Stimulated activated CD4-positive, alpha-beta T cell treated with anti-CD3 and anti-CD28 coated beads, Interleukin-12 subunit alpha, Interleukin-12 subunit beta, amount 100 ng/mL, for 24 hours (primary cell): ENCODE data around the gene SPC25.
"Not testable (repeated sequence)": the region's sequence is repeated elsewhere in the genome, so short reads cannot be mapped to it uniquely, and the experiment has no call there.

Experiments
- DNase-seq, 2 experiments: peaks; one replicate each; pipeline ENCODE4 v3.0.0-alpha.2; 2020; ENCODE audit warnings: low read depth in 2 of 2

Gene SPC25, protein sequence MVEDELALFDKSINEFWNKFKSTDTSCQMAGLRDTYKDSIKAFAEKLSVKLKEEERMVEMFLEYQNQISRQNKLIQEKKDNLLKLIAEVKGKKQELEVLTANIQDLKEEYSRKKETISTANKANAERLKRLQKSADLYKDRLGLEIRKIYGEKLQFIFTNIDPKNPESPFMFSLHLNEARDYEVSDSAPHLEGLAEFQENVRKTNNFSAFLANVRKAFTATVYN

DNA sequence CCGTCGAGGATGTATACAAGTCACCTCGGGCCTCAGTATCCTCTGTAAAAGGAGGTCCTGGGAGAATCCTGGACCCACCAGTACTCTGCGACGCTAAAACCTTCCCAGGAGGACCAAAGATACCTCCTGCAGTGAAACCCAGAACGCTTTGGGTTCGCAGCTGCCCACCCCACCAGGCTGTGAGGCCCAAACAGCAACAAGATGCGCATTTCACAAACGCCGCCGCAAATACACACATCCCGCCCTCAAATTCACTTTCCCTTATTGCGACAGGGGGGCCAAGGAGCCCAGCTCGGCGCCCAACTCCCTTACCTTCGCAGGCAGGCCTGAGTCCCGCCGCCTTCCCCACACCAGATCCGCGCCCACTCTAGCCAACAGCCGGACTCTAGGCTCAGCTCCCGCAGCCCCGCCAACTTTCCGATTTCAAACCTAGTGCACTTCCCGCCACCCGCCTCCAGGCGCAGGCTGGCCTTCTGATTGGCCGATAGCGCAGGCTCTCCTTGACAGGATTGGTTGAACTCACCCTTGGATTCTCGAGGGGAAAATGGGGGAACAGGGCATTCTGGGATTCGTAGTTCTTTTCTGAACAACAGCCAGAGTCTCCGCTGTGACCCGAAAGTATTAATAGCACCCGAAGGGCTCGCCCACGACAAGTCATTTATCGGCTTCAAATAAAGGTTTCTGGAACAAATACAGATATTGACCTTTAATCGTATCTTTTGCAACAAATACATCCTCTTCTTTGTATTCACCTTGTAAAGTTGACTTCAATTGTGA, at the start of gene SPC25:
TSS of gene SPC25 (minus strand) at position 425 of the 777 bp plus-strand sequence. CDS start 911 bp downstream, outside the sequence.
- DNase-seq = peak; percentile 69 to 84

DNA sequence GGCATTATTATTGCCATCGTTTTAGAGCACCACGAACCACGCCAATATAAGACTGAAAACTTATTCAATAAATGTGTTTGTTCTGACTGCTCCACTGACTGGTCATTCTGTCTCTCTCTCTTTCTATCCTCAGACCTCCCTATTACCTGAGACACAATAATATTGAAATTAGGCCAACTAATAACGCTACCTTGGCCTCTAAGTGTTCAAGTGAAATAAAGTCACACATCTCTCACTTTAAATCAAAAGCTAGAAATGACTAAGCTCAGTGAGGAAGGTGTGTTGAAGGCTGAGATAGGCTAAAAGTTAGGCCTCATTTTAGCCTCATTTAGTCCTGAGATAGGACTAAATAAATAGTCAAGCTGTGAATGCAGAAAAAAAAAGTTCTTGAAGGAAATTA, 49.7 kb upstream of the SPC25 start:
- no peak for DNase-seq

DNA sequence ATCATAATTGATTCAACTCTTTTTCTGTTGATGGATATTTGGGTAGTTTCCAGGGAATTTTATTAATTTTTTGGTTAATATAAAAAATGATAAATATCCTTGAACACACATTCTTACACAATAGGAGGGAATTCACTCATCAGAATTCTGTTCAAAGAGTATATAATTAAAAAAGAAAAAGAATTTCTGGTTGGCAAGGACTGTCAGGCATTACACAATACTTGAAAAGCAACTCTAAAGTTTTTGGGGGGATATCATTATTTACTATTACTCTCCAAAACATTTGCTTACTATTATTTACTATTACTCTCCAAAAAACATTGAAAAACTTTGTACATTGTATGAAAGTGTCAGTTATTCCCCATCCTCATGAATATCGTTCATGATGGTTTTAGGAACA, 48.8 kb upstream of the SPC25 start:
- DNase-seq = no peak

DNA sequence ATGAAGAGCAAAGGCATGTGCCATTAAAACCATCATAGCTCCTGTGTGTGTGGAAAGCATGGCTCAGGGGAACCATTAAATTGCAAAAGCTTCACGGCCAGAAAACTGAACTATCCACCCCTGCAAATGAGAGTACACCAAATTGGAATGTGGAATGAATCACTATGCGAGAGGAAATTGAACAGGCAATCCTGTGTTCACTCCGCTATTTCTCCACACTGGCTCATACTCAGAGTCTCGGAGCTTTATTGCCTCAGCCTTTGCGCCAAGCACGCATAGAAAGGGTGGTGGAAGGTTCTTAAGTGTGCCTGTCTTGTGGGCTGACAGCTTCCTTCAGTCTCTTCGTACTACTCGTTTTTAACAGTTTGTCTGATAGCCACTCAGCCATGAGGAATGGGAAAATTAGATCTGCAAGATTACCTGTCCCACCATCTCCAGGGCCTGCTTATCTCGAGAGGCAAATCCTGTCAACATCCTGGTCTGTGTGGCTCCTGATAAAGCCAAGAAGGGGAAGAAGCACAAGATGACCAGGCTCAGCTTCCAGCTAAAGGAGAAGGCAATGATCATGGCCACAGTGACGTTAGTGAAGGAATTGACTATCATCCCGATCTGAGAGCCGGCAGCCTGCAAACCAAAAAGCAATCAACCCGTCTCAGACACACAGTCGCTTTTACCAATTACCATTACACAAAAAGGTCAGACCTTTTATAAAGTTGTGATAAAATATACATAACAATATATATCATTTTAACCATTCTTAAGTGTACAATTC, 45.8 kb upstream of the SPC25 start:
- no peak for DNase-seq

DNA sequence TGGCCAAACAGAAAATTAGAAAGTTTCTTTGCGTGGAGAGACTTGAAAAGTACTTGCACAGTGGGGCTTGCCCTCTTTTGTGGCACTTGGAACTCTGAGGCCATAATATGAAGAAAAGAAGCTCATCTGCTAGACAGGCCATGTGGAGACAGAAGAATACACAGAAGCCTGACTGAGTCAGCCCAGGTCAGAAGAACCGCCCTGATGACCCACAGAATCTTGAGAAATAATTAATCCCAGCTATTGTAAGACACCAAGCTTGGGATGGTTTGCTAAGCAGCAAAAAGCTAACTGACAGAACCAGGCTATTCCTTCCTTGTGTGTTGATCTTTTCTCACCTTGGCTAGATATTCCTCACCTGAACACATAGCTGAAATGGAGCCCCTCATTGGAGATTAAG, 44.6 kb upstream of the SPC25 start:
- DNase-seq = no peak

DNA sequence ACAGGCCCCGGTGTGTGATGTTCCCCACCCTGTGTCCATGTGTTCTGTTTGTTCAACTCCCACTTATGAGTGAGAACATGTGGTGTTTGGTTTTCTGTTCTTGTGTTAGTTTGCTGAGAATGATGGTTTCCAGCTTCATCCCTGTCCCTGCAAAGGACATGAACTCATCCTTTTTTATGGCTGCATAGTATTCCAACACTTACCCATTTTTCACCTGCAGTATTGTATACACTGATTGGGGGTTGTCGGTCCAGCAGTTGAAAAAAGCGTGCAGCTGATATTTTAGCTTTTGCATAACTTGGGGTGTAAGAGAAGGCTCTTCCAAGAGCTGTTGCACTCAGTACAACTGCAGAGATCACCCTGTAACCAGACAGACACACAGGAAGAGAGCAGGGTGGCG, 41.9 kb upstream of the SPC25 start:
- not testable (repeated sequence) for DNase-seq

DNA sequence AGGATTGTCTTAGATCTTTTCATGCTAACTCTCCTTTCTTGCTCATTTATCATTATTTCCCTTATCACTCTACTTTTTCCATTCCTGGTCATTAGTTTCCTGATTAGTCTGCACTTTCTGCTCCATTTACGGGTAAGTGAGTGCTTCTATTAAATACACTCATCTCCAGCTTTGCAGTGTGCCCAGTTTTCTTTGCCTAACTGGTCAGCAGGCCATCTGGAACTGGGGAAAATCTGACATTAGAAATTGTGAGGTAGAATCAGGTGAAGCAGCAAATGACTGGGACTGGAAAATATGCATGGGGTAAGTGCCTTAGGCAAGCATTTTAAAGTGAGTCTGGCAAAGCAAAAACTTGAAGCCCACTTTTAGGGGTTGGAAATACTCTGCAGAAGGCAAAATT, 40.0 kb upstream of the SPC25 start:
- DNase-seq = no peak

DNA sequence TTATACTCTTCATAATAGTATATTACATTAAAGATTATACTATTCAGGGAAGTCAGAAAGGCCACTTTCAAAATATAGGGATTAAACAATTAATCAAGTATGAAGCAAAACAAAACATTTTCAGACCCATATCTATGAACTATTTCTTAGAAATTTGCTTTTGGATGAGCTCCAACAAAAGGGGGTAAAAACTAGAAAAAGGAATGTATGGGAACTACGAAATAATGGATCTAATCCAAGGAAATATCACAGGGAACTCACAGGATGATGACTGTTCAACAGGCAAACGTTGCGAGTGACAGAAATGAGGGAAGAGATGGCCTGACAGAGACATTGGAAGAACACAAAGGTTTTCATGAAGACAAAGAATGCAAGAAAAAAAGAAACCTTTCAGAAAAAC, 38.8 kb upstream of the SPC25 start:
- no peak for DNase-seq

DNA sequence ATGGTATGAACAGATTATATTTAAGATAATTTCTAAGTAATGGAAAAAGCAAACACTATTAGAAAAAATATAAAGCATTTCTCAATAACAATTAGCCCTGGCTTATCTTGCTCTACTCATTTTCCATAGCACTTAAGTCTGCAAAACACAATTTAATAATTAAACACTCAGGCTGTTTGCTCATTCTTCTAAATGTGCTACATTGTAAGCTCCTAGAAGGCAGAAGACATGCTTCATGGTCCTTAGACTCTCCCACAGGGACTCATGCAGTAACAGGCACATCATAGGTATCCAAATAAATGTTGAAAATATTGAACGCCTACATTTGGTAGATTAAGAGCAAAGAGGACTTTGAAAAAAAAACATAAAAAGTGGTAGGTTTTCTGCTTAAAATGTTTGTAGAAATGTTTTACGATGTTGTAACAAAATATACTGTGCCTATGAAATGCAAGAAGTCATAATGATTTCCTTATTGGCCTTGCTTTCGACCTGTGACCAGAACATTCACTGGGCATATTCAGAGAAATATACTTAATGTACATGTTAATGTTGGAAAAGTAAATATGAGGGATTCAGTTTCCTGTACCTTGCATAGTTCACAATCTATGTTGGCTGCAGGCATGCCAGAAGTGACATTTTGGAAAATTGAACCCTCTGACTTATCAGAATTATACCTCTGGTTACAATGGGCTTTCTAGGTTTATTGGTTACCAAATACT, 38.0 kb upstream of the SPC25 start:
- no peak for DNase-seq

DNA sequence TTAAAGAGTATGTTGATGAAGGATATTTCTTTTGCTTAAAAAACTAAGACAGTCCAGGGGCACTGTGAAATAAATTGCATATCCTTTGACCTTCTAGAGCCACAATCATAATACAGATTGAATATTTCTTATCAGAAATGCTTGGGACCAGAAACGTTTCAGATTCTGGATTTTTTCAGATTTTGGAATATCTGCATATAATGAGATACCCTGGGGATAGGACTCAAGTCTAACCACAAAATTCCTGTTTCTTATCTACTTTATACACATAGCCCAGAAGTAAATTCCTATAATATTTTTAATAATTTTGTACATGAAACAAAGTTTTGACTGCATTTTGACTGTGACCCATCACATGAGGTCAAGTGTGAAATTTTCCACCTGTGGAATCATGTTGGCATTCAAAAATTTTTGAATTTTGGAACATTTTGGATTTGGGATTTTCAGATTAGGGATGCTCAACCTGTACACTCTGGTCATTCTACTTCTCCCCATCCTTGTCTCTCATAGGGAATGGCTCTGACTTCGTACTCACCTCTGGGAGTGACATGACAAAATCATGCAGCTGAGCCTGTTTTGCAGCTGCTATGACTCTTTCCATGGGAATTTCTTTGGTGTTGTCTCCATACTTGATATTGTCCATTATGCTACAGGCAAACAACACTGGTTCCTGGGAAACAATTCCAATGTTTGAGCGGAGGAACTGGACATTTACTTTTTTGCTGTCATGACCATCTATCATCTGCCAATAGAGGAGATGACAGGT, 36.6 kb upstream of the SPC25 start:
- no peak for DNase-seq

DNA sequence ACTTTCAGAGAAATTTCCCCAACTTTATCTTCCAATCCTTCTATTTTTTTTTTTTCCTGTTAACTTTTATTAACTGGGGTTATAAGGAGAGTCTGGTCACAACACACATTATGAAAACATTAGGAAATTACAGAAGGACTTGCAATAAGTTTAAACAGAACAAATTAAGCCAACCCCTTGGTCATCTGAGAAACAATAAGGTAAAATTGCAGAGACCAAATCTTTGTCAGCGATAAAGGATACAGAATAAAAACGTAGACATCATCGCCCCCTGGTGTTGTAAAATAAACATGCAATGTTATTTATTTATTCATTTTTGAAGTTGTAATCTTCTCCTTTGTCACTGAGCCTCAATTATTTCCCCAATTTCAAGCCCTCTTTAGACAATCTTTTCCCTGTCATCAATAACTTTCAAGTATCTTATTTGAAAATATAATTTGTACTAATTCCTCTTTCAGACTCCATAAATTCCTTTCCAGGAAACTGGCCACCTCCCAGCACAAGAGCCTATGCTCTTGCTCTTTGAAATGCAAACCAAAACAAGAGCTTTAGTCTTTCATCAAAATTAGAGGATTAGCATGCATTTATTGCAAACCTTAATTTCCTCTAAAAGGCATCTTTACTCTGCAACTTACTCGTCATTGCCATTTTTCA, 30.4 kb upstream of the SPC25 start:
- DNase-seq = no peak

DNA sequence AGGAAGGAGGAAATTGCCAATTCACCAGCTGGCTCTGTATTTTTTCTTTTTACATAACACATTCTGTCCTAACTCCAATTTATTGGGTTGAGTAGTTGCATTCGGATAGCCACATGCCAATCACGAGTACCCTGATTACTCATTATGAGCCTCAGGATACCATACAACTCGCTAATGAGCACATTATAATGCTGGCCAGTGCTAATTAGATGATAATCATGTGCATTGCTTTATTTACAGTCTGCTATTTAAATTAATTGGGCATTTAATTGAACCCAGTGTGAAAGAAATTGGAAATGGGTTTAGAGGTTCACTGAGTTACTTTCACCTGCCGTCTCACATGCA, 26.1 kb upstream of the SPC25 start:
- no peak for DNase-seq

DNA sequence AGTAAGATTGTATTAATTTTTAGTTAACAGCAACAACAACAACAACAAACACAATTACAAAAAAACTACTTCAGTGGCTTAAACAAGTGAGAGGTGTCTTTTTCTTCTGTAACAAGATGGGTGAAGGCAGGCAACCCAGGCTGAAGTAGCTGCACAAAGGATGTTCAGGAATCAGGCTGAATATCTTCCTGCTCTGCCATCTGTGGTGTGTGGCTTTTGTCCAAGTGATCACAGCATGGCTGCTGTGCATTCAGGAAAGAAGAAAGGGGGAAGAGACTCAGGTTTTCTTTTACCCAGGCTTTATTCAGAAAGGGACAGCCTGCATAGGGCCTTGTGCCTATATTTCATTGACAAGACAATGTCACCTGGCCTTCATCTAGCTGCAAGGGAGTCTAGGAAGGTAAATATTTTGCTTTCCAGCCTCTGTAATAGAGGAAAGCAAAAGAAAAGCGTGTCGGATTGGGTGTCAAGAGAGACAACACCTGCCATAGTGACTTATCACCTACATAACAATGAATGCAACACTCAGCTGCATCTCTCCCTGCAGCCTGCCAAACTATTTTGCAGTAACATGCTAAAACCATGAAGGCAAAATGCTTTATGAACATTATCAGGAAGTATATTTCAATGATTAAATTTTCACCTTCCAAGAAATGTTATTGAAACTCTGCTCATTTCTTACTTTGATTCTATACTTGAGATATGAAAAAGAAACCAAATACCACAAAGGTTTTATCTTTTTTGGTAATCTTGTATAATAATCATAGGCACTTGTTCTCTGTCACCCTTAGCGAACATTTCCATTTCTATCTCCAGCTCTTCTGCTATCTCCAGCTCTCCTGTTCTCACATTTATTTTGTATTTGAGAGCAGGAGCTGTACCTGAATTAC, 25.5 kb upstream of the SPC25 start:
- DNase-seq = no peak

DNA sequence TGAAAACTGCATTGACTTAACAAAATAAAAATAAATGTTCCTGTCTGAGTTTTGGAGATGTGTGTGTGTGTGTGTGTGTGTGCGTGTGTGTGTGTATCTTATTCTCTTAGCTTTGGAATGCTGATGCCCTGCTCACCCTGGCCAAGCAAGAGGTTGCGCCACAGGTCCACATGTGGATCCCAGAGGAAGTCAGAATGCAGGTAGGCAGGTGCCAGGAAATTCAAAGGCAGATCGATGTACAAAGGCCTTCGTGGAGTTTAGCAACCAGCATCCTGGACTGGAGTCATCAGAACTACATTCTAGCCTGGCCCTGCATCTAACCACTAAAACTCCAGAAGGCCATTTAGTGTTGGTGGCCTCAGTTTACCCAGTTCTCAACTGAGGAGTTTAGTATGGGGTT, 23.3 kb upstream of the SPC25 start:
- no peak for DNase-seq

DNA sequence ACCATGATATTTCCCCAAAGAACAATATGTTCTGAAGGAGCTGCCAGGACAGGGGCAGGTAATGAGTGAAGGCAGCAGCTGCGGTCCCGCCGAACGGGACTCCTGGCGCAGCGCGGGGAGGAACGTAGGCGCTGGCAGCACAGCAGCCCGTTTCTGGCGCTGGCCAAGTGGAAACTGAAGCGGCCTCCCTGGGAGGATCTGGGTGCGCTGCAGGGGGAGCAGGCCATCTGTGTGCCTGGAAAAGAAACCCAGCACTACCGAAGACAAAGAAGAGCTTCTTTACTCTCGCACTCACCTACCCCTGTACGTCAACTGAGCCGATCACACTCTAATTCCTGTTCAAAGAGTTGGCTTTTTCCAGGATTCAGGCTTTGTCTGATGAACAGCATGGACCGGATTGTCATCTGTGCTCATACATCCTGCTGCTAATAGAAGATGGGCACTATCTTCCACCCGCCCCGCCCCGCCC, 22.7 kb upstream of the SPC25 start:
- no peak for DNase-seq

DNA sequence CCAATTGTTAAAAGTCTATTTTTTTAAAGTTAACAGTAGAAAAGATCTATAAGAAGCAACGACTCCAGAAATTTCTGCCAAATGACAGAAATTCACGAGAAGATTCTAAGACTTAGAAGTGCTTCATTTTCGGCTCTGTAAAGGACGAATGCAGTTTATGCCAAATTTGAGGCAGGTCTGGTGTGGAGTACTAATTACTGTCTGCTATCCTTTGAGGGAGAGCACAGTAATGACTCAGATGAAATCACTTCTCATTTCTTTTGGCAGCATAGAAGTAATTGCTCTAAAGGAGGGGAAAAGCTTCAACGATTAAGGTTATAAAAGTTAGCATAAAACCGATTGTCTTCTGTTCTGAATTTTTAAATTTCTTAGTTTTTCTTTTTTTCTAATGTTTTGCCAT, 22.2 kb upstream of the SPC25 start:
- no peak for DNase-seq

DNA sequence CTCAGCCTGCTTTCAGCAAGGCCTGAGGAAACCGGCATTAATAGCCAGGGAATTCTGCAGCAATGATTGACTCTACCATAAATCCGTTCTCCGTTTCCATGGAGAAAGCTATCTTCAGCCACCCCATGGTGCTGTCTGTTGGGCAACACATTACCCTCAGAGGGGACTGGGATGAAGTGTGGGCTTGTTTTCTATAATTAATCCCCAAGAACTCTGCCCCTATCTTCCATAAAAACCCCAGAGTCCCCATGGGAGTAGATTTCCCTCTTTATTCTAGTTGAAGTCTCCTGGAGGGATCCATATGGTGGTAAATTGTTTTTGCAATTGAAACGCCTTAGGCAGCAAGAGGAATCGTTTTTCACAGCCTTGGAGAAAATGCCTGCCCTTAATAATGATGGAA, 20.1 kb upstream of the SPC25 start:
- DNase-seq = no peak

DNA sequence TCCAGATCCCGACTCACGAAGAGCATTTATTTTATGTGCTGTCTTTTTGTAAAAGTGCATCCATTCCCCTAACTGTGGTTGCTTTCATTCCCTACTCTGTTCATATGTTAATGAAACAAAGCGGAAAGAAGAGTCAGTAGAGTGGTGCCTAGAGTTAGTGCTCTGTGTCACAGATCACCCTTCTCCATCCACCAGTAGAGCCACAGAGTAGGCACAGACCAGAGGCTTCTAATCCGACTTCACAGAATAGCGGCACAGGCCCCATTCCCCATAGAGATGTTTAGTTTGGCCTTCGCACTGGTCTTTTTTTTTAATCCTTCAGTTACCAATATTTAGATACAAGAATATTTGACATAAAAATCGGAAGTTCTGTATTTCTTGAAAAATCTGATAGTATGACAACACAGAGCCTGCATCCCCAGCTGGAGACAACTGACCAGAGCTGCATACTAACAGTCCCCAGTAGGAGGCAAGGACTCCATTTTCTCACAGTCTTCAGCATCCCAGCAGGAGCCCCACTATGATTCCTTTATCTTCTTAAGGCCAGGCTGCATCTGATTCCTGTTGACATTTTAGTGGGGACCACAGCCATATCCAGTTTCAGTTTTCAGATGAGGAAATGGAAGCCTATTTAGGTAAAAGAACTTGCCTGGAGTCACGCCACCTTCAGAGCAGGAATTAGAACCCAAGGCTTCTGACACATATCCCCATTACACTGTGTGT, 17.9 kb upstream of the SPC25 start:
- DNase-seq = no peak

DNA sequence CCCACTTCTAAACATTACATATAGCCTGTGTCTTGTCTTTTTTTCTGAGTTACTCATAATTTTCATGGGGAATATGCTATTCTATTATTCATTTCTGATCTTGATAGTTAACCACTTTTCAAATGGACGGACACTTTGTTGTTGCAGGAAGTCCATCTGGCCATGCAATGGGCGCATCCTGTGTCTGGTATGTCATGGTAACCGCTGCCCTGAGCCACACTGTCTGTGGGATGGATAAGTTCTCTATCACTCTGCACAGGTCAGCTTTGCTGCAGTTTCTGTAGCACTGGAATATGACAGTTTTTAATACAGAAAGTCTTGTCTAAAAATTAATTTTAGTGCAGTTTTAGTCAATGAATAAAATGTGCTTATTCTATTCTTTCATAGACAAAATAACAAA, 14.1 kb upstream of the SPC25 start:
- DNase-seq = no peak
